ENCODE data around the gene TEX261. TPM values are rescaled to one million over a fixed set of nuclear protein-coding genes. Genes with fewer than 3 reads are reported as not detected.

TEX261 gene
- total and polyA plus RNA-seq, 2 experiments from 2014 or later, result 5.7 to 17.5 TPM

- no peaks in the 10 kb centered on the region for H3K9me3 Mint-ChIP-seq
- H3K4me1 ChIP-seq (ENCODE audit: insufficient read depth), result peaks cover 11% of the 10 kb centered on the region
- H3K27ac Mint-ChIP-seq, result no peak overlapping the region
- H3K36me3 Mint-ChIP-seq (ENCODE audit: low read depth), result no peaks in the 10 kb centered on the region
- H3K36me3 ChIP-seq (ENCODE audit: insufficient read depth), result no peaks in the 10 kb centered on the region
- peaks cover 73% of the 10 kb centered on the region for H3K27me3 ChIP-seq (ENCODE audit: insufficient read depth)
- H3K27ac ChIP-seq (ENCODE audit: low read depth), result no peak overlapping the region
- H3K79me2 ChIP-seq (replicated peaks; ENCODE audit: insufficient read depth), result no peaks in the 10 kb centered on the region
- peak; percentile 86 for DNase-seq (ENCODE audit: low spot score)
- H3K4me1 Mint-ChIP-seq, result peaks cover 25% of the 10 kb centered on the region
- TF ChIP-seq EZH2 (IDR thresholded peaks at IDR 0.05; ENCODE audit: low read depth, unreplicated experiment) (peak; percentile 19), STAT1 (IDR thresholded peaks at IDR 0.05; ENCODE audit: unreplicated experiment) (no peak), CTCF (conservative IDR thresholded peaks at IDR 0.05; ENCODE audit: low read depth in 2 of 2) (peak; percentile 90 to 95), REST (IDR thresholded peaks at IDR 0.05; ENCODE audit: unreplicated experiment) (no peak), CREB1 (CRISPR knock-in tag; IDR thresholded peaks at IDR 0.05; ENCODE audit: low read depth) (no peak)
- H3K27me3 Mint-ChIP-seq (ENCODE audit: insufficient read depth, low read depth, poor library complexity), result peaks cover 41% of the 10 kb centered on the region
- H3K9me2 ChIP-seq (ENCODE audit: insufficient read depth), result no peaks in the 10 kb centered on the region
- no peak overlapping the region for H2AFZ ChIP-seq
- no peak overlapping the region for H3K4me3 ChIP-seq
- no peaks in the 10 kb centered on the region for H4K20me1 ChIP-seq (replicated peaks; ENCODE audit: insufficient read depth)
- H3F3A ChIP-seq (replicated peaks; ENCODE audit: low read depth), result no peaks in the 10 kb centered on the region
- H3K4me2 ChIP-seq, result no peak overlapping the region
- H3K4me3 Mint-ChIP-seq, result no peak overlapping the region; the same call in 2 of the 3 replicates
- ATAC-seq, result peak; percentile 51
These were observed 47.7 kb downstream of the TEX261 start for GRCh38 chr2:70946832-70947442.

- ATAC-seq, result no peak
- Mint-ChIP-seq H3K36me3 (ENCODE audit: low read depth) (no peaks in the 10 kb centered on the region), H3K27me3 (ENCODE audit: insufficient read depth, low read depth, poor library complexity) (peaks cover 60% of the 10 kb centered on the region), H3K4me1 (peaks cover 31% of the 10 kb centered on the region), H3K4me3 (no peak overlapping the region), H3K9me3 (no peaks in the 10 kb centered on the region), H3K27ac (no peak overlapping the region)
- Histone ChIP-seq H3K9me2 (ENCODE audit: insufficient read depth) (no peaks in the 10 kb centered on the region), H3K4me2 (no peak overlapping the region), H3K4me3 (no peak overlapping the region), H3K27ac (ENCODE audit: low read depth) (no peak overlapping the region), H2AFZ (no peak overlapping the region; the same call in 1 of the 2 replicates), H4K20me1 (replicated peaks; ENCODE audit: insufficient read depth) (no peaks in the 10 kb centered on the region), H3K79me2 (replicated peaks; ENCODE audit: insufficient read depth) (no peaks in the 10 kb centered on the region), H3K4me1 (ENCODE audit: insufficient read depth) (peaks cover 18% of the 10 kb centered on the region), H3K36me3 (ENCODE audit: insufficient read depth) (no peaks in the 10 kb centered on the region), H3K27me3 (ENCODE audit: insufficient read depth) (peaks cover 86% of the 10 kb centered on the region), H3F3A (replicated peaks; ENCODE audit: low read depth) (no peaks in the 10 kb centered on the region)
- no peak for TF ChIP-seq EZH2 (IDR thresholded peaks at IDR 0.05; ENCODE audit: low read depth, unreplicated experiment)
- no peak for TF ChIP-seq EZH2phosphoT487 (IDR thresholded peaks at IDR 0.05; ENCODE audit: unreplicated experiment)
- TF ChIP-seq ZNF331 (CRISPR knock-in tag; IDR thresholded peaks at IDR 0.05; ENCODE audit: low read depth), result no peak
- no peak for TF ChIP-seq ETS1 (IDR thresholded peaks at IDR 0.05)
- no peak for DNase-seq (ENCODE audit: low spot score)
These were observed 50.5 kb downstream of the TEX261 start for GRCh38 chr2:70944111-70944690.

Data from GM23338 (cell line).